ENCODE data around the gene POLR3C.

POLR3C gene

DNA sequence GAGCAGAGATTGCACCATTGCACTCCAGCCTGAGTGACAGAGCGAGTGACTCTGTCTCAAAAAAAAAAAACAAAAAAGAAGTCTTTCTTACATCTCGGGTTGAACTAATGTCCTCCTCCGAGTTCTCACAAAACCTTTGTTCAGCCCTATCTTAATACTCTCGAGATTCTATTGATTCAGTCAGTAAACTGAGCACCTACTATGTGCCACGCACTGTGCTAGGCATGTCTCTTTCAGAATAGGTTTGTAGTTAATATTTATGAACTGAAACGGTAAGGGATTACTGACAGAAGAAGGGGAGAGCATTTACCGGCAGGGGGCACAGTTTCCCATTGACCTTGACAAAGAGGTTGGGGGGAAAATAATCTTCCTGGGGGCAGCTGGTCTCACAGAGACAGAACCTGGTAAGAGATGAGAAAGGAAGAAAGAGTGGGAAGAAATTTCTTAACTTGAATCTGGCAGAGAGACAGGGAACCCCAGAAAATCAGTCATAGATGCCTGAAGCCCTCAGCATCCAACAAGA lies 31.5 kb downstream of the POLR3C start:
- no peak for DNase-seq (ENCODE audit: low read depth)
- no peak overlapping the region for H3K4me3 ChIP-seq (ENCODE audit: low read depth, low read length)
- TF ChIP-seq CTCF (IDR thresholded peaks at IDR 0.05; ENCODE audit: low read depth, low read length) (peak; percentile 3), MYC (IDR thresholded peaks at IDR 0.05; ENCODE audit: low read depth, low read length) (no peak)

DNA sequence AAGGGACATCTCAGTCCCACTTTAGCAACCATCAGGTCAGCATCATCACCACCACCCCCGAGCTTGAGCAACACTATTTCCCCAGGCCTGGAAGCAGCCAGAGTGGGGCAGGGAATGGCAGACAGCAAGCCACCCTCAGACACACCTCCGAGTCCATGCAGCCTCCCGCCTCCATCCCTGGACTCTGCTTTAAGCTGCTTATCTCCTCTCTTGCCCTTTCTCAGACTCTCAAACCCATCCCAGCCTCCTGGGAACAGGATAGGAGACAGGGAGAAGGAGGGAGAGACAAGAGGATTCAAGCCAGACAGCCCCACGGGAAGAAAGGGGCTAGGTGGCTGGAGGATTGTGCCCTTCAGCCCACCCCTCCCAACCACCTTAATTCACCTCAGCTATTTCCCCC lies 33.2 kb downstream of the POLR3C start:
- no peak for TF ChIP-seq POLR2A (IDR thresholded peaks at IDR 0.05; ENCODE audit: extremely low read depth, insufficient read length)
- TF ChIP-seq MYC (IDR thresholded peaks at IDR 0.05; ENCODE audit: low read depth, low read length), result no peak
- TF ChIP-seq, protein P1, sequence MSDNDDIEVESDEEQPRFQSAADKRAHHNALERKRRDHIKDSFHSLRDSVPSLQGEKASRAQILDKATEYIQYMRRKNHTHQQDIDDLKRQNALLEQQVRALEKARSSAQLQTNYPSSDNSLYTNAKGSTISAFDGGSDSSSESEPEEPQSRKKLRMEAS (IDR thresholded peaks at IDR 0.05; ENCODE audit: low read depth, low read length), result no peak
- no peak for TF ChIP-seq CTCF (IDR thresholded peaks at IDR 0.05; ENCODE audit: low read depth, low read length)
- no peak overlapping the region for H3K4me3 ChIP-seq (ENCODE audit: low read depth, low read length)
- no peak for DNase-seq (ENCODE audit: low read depth)

GRCh38 chr1:145858238-145858900 lies 34.4 kb downstream of the POLR3C start:
- peak overlapping the region; percentile 62 for H3K4me3 ChIP-seq (ENCODE audit: low read depth, low read length)
- peak; percentile 70 for DNase-seq (ENCODE audit: low read depth)
- no peak for TF ChIP-seq POLR2A (IDR thresholded peaks at IDR 0.05; ENCODE audit: extremely low read depth, insufficient read length)
- no peak for TF ChIP-seq CTCF (IDR thresholded peaks at IDR 0.05; ENCODE audit: low read depth, low read length)
- TF ChIP-seq, protein P1 (IDR thresholded peaks at IDR 0.05; ENCODE audit: low read depth, low read length), result no peak
- no peak for TF ChIP-seq MYC (IDR thresholded peaks at IDR 0.05; ENCODE audit: low read depth, low read length)

GRCh38 chr1:145858901-145859490 lies 35.0 kb downstream of the POLR3C start, which contains the start of gene PIAS3:
PIAS3 (minus strand) TSS chr1:145859081; CDS start chr1:145858990, 91 bp downstream.
- DNase-seq (ENCODE audit: low read depth), result peak; percentile 96
- peak within 1 kb of the TSS; percentile 85 for H3K4me3 ChIP-seq (ENCODE audit: low read depth, low read length)
- TF ChIP-seq POLR2A (IDR thresholded peaks at IDR 0.05; ENCODE audit: extremely low read depth, insufficient read length) (no peak), MYC (IDR thresholded peaks at IDR 0.05; ENCODE audit: low read depth, low read length) (no peak), CTCF (IDR thresholded peaks at IDR 0.05; ENCODE audit: low read depth, low read length) (no peak)
- TF ChIP-seq, protein P1 (IDR thresholded peaks at IDR 0.05; ENCODE audit: low read depth, low read length), result no peak; the same call in 1 of the 2 replicates

DNA sequence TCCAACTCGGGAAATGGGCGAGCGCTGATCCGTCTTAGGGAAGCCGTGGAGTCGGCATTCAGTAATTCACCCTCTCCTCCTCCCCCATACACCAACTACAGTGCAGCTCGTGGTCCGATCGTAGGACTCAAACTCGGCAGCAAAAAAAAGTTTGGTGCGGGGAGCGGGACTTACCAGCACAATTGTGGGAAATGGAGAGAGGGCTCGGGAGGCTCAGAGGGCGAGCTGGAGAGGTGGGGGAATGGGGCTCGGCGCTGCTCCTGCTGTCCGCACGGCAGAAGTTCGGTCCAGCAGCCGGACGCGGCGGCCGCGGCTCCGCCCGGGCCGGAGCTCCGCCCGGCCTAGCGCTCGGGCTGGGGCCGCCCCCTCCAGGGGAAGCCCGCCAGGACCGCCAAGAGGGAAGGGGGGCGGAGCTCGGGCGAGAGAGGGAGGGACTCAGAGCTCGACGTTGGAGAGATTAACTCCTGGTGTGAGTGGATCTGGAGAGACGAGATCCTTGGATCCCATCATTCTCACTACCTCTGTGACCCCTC lies 35.6 kb downstream of the POLR3C start:
- peak overlapping the region; percentile 85 for H3K4me3 ChIP-seq (ENCODE audit: low read depth, low read length)
- peak; percentile 85 for DNase-seq (ENCODE audit: low read depth)
- TF ChIP-seq, protein P1 (IDR thresholded peaks at IDR 0.05; ENCODE audit: low read depth, low read length), result no peak
- TF ChIP-seq POLR2A (IDR thresholded peaks at IDR 0.05; ENCODE audit: extremely low read depth, insufficient read length), result peak; percentile 81

All from NB4 (cell line).